PFSK-1 (cell line): ENCODE data around the gene ZNF83.

Experiments used
- FOXP2 ChIP-seq: optimal IDR thresholded peaks from 2 replicates; pipeline ENCODE3; 2011; ENCODE audit warnings: borderline replicate concordance, control low read depth, inconsistent platforms; ENCODE audit not compliant: insufficient read depth; ENCODE audit errors: extremely low read length, extremely low read depth
- POLR2AphosphoS5 ChIP-seq: IDR thresholded peaks from 2 replicates; pipeline ENCODE4 v1.6.1; 2012; ENCODE audit warnings: low read depth, mild to moderate bottlenecking, control low read depth, low read length, moderate library complexity
- REST ChIP-seq, 2 experiments: IDR thresholded peaks; 2 replicates each; pipeline versions ENCODE4 v1.6.1 to v1.8.0; 2011 to 2012; ENCODE audit warnings: low read depth in 2 of 2, low read length in 2 of 2, control low read depth in 1 of 2, inconsistent platforms in 1 of 2, mild to moderate bottlenecking in 1 of 2, moderate library complexity in 1 of 2; ENCODE audit not compliant: insufficient read depth in 1 of 2
- SIN3A ChIP-seq: IDR thresholded peaks from 2 replicates; pipeline ENCODE4 v1.6.1; 2012; ENCODE audit warnings: mild to moderate bottlenecking, low read length, moderate library complexity, borderline replicate concordance; ENCODE audit not compliant: insufficient read depth
- TAF1 ChIP-seq: IDR thresholded peaks from 2 replicates; pipeline ENCODE4 v1.6.1; 2012; ENCODE audit warnings: low read length, control low read depth, borderline replicate concordance; ENCODE audit not compliant: insufficient read depth

ZNF83 gene

DNA sequence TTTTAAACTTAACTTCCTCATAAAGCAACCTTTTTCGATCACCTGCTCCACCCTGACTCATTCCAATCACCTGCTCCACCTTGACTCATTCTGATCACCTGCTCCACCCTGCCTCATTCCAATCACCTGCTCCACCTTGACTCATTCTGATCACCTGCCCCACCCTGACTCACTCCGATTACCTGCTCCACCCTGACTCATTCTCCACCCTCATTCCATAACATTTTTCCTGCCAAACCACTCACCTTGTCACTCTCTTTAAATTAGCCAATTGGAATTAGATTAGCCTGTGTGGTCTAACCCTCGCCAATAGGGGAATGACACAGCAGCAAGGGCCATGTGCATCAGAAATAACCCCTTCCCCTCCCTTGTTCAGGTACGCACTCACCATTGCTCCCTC is 31.9 kb upstream of the ZNF83 start:
- no peak for TF ChIP-seq REST (IDR thresholded peaks at IDR 0.05; ENCODE audit: insufficient read depth in 1 of 2, low read depth in 2 of 2, low read length in 2 of 2)
- TF ChIP-seq SIN3A = no peak

- TF ChIP-seq REST (IDR thresholded peaks at IDR 0.05; ENCODE audit: insufficient read depth in 1 of 2, low read depth in 2 of 2, low read length in 2 of 2) (no peak), TAF1 (no peak), FOXP2 (no peak), POLR2AphosphoS5 (no peak), SIN3A (no peak)
Observed at GRCh38 chr19:52669586-52669985, 31.4 kb upstream of the ZNF83 start.

DNA sequence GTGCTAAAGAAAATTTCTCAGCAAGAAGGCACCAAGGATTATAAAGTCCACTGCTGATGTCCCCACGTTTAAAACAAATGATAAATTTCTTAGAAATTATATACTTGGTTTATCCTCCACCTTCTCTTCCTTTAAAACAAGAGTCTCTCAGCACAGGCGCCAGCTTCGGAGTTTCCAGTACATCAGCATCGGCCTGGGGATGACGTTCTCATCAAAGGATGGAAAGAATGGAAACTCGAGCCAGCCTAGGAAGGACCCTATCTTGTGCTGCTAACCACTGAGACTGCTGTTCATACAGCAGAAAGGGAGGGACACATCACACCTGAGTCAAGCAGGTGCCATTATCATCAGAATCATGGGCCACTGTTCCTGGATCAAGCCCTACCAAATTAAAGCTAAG is 29.8 kb upstream of the ZNF83 start:
- TF ChIP-seq REST (IDR thresholded peaks at IDR 0.05; ENCODE audit: insufficient read depth in 1 of 2, low read depth in 2 of 2, low read length in 2 of 2) (no peak), TAF1 (no peak), SIN3A (no peak), POLR2AphosphoS5 (no peak), FOXP2 (no peak)

- TF ChIP-seq TAF1 (no peak), FOXP2 (no peak), REST (IDR thresholded peaks at IDR 0.05; ENCODE audit: insufficient read depth in 1 of 2, low read depth in 2 of 2, low read length in 2 of 2) (no peak), POLR2AphosphoS5 (no peak), SIN3A (no peak)
Observed at GRCh38 chr19:52666506-52666905, 28.4 kb upstream of the ZNF83 start.

- TF ChIP-seq TAF1 (no peak), SIN3A (no peak), FOXP2 (no peak), REST (IDR thresholded peaks at IDR 0.05; ENCODE audit: insufficient read depth in 1 of 2, low read depth in 2 of 2, low read length in 2 of 2) (no peak), POLR2AphosphoS5 (no peak)
Observed at GRCh38 chr19:52665529-52665928, 27.4 kb upstream of the ZNF83 start.
